WTC11 (cell line): ENCODE data around the gene PDE6B. TPM values are rescaled to one million over a fixed set of nuclear protein-coding genes. Genes with fewer than 3 reads are reported as not detected.

Experiments used
- ATAC-seq: fragments of 200-7000 bp; cut with Tn5 transposase; 2 replicates; pipeline ENCODE4 v1.10.0; 2021; ENCODE audit warnings: mild to moderate bottlenecking, moderate library complexity
- CTCF ChIA-PET: fragments of 300-600 bp; sonication (Branson Sonifier 250); formaldehyde crosslinking; loops from one replicate; lab custom pipeline; 2021; ENCODE audit warnings: antibody characterized with exemption; lab: Charles Lee
- POLR2A ChIA-PET: fragments of 350-600 bp; sonication (Branson Sonifier 250); formaldehyde crosslinking; loops from one replicate; lab custom pipeline; 2021; ENCODE audit warnings: antibody characterized with exemption; lab: Charles Lee
- DNase-seq: peaks from one replicate; pipeline ENCODE4 v3.0.0; 2021; ENCODE audit warnings: low spot score
- H3K27ac Mint-ChIP-seq: 2 replicates; pipeline ENCODE4 v1.8.0; 2021; ENCODE audit warnings: mixed read lengths
- H3K27me3 Mint-ChIP-seq: 2 replicates; pipeline ENCODE4 v1.8.0; 2021; ENCODE audit warnings: low read depth, mild to moderate bottlenecking, moderate library complexity, mixed read lengths
- H3K36me3 Mint-ChIP-seq: 2 replicates; pipeline ENCODE4 v1.8.0; 2021; ENCODE audit warnings: mixed read lengths
- H3K4me1 Mint-ChIP-seq: 2 replicates; pipeline ENCODE4 v1.8.0; 2022; ENCODE audit warnings: mixed read lengths
- H3K4me3 Mint-ChIP-seq: 2 replicates; pipeline ENCODE4 v1.8.0; 2021; ENCODE audit warnings: mild to moderate bottlenecking, moderate library complexity, mixed read lengths
- H3K9me3 Mint-ChIP-seq: 2 replicates; pipeline ENCODE4 v1.8.0; 2021; ENCODE audit warnings: mixed read lengths
- CREM ChIP-seq: sonication (generic); formaldehyde crosslinking; IDR thresholded peaks from 2 replicates; pipeline ENCODE4 v1.8.1; 2022; ENCODE audit warnings: mild to moderate bottlenecking, missing genetic modification reagents, moderate library complexity
- MYBL2 ChIP-seq: sonication (generic); formaldehyde crosslinking; IDR thresholded peaks from 2 replicates; pipeline ENCODE4 v1.8.1; 2023; ENCODE audit warnings: mild to moderate bottlenecking, moderate library complexity, missing genetic modification reagents
- NFYB ChIP-seq: sonication (generic); formaldehyde crosslinking; conservative IDR thresholded peaks from 2 replicates; pipeline ENCODE4 v1.8.0; 2022; ENCODE audit warnings: low read depth, missing genetic modification reagents
- PRDM15 ChIP-seq: sonication (generic); formaldehyde crosslinking; IDR thresholded peaks from 2 replicates; pipeline ENCODE4 v1.8.0; 2022; ENCODE audit warnings: missing genetic modification reagents
- SP1 ChIP-seq: sonication (generic); formaldehyde crosslinking; conservative IDR thresholded peaks from 2 replicates; pipeline ENCODE4 v1.8.1; 2022; ENCODE audit warnings: missing genetic modification reagents
- STAT6 ChIP-seq: sonication (generic); formaldehyde crosslinking; conservative IDR thresholded peaks from 2 replicates; pipeline ENCODE4 v1.8.1; 2023; ENCODE audit warnings: mild to moderate bottlenecking, low read depth, missing genetic modification reagents, moderate library complexity
- TP53 ChIP-seq: sonication (generic); formaldehyde crosslinking; IDR thresholded peaks from 2 replicates; pipeline ENCODE4 v1.8.1; 2023; ENCODE audit warnings: mild to moderate bottlenecking, missing genetic modification reagents
- USF2 ChIP-seq: sonication (generic); formaldehyde crosslinking; IDR thresholded peaks from 2 replicates; pipeline ENCODE4 v1.8.1; 2023; ENCODE audit warnings: mild to moderate bottlenecking, missing genetic modification reagents, moderate library complexity
- ZNF219 ChIP-seq: sonication (generic); formaldehyde crosslinking; IDR thresholded peaks from 2 replicates; pipeline ENCODE4 v1.8.0; 2023; ENCODE audit warnings: missing genetic modification reagents, mild to moderate bottlenecking, borderline replicate concordance
- ZNF232 ChIP-seq: sonication (generic); formaldehyde crosslinking; IDR thresholded peaks from 2 replicates; pipeline ENCODE4 v1.8.0; 2022; ENCODE audit warnings: mild to moderate bottlenecking, missing genetic modification reagents
- ZNF263 ChIP-seq: sonication (generic); formaldehyde crosslinking; IDR thresholded peaks from 2 replicates; pipeline ENCODE4 v1.8.1; 2022; ENCODE audit warnings: low read depth, mild to moderate bottlenecking, moderate library complexity, missing genetic modification reagents
- ZNF512 ChIP-seq: sonication (generic); formaldehyde crosslinking; IDR thresholded peaks from 2 replicates; pipeline ENCODE4 v1.8.1; 2022; ENCODE audit warnings: missing genetic modification reagents, borderline replicate concordance
- ZSCAN18 ChIP-seq: fragments of 250-450 bp; sonication (Bioruptor Pico); IDR thresholded peaks from 2 replicates; pipeline ENCODE4 v2.1.2; 2022; ENCODE audit warnings: mild to moderate bottlenecking, moderate library complexity
- total RNA-seq: library from RNA; stranded (reverse); gene quantifications from 3 replicates; pipeline ENCODE4 v1.2.3, GENCODE V29; 2021

Gene PDE6B
- total RNA-seq, 1 experiment from 2014 or later = 7.1 TPM

- TF ChIP-seq ZNF512 (CRISPR knock-in tag) (no peak), ZNF232 (CRISPR knock-in tag) (no peak), ZNF263 (CRISPR knock-in tag) (no peak), PRDM15 (no peak)
Measured at GRCh38 chr4:605702-606425, 19.5 kb upstream of the PDE6B start (continued).

GRCh38 chr4:608236-608635 is 17.1 kb upstream of the PDE6B start:
- H3K4me3 Mint-ChIP-seq = no peak overlapping the region
- TF ChIP-seq SP1 (no peak), CREM (CRISPR knock-in tag) (no peak), ZNF219 (CRISPR knock-in tag) (no peak), TP53 (CRISPR knock-in tag) (no peak)
- H3K27me3 Mint-ChIP-seq = peaks cover 4% of the 10 kb centered on the region
- no peak overlapping the region for H3K27ac Mint-ChIP-seq
- DNase-seq (no peak), ATAC-seq (no peak)
- ChIA-PET POLR2A (no interaction called here), CTCF (no interaction called here)
- no peaks in the 10 kb centered on the region for H3K36me3 Mint-ChIP-seq
- H3K9me3 Mint-ChIP-seq = peaks cover 4% of the 10 kb centered on the region; the same call in 1 of the 2 replicates
- H3K4me1 Mint-ChIP-seq = no peaks in the 10 kb centered on the region

GRCh38 chr4:609400-610050 is 15.8 kb upstream of the PDE6B start:
- no peak overlapping the region for H3K27ac Mint-ChIP-seq
- no peaks in the 10 kb centered on the region for H3K36me3 Mint-ChIP-seq
- peaks cover 4% of the 10 kb centered on the region; the same call in 1 of the 2 replicates for H3K9me3 Mint-ChIP-seq
- TF ChIP-seq ZSCAN18 (no peak), STAT6 (no peak), USF2 (CRISPR knock-in tag) (no peak), NFYB (no peak), MYBL2 (no peak), ZNF263 (CRISPR knock-in tag) (no peak)
- peaks cover 6% of the 10 kb centered on the region for H3K27me3 Mint-ChIP-seq
- peak; percentile 69 for ATAC-seq
- H3K4me1 Mint-ChIP-seq = no peaks in the 10 kb centered on the region
- CTCF ChIA-PET = interaction anchor here (1.1 kb wide), 1 partner anchor 65 kb away, joined by 3 read pairs; the partner anchor contains the start of genes ATP5ME and MYL5
- POLR2A ChIA-PET = no interaction called here
- H3K4me3 Mint-ChIP-seq = no peak overlapping the region
- no peak for DNase-seq
